OCI-LY1 (cell line): ENCODE results near the gene RBM20.

ENCODE experiments used
- H2AFZ ChIP-seq: fragments of 200-600 bp; sonication (generic), shearing (Covaris generic); 2 replicates; pipeline ENCODE4 v1.6.0; 2014; ENCODE audit warnings: antibody characterized with exemption, mild to moderate bottlenecking, low read length
- H3F3A ChIP-seq: fragments of 200-600 bp; sonication (generic), shearing (Covaris generic); 2 replicates; pipeline ENCODE4 v1.6.0; 2014; ENCODE audit warnings: mild to moderate bottlenecking, antibody characterized with exemption, low read length, moderate library complexity; ENCODE audit not compliant: insufficient read depth
- H3K27ac ChIP-seq: fragments of 200-600 bp; sonication (generic); 2 replicates; pipeline ENCODE4 v1.5.1; 2014; ENCODE audit warnings: low read length, mixed run types, mild to moderate bottlenecking, low read depth; ENCODE audit not compliant: poor library complexity, severe bottlenecking
- H3K27me3 ChIP-seq: fragments of 200-600 bp; sonication (generic); 2 replicates; pipeline ENCODE4 v1.6.0; 2014; ENCODE audit warnings: antibody characterized with exemption, mild to moderate bottlenecking, low read length, moderate library complexity; ENCODE audit not compliant: insufficient read depth
- H3K36me3 ChIP-seq: fragments of 200-600 bp; sonication (generic); 2 replicates; pipeline ENCODE4 v1.6.1; 2014; ENCODE audit warnings: mild to moderate bottlenecking, antibody characterized with exemption, low read length, moderate library complexity, mixed read lengths; ENCODE audit not compliant: insufficient read depth
- H3K4me1 ChIP-seq: fragments of 200-600 bp; sonication (generic); 2 replicates; pipeline ENCODE4 v1.5.1; 2014; ENCODE audit warnings: mild to moderate bottlenecking, low read length, moderate library complexity; ENCODE audit not compliant: insufficient read depth, severe bottlenecking
- H3K4me2 ChIP-seq: fragments of 200-600 bp; sonication (generic), shearing (Covaris generic); 2 replicates; pipeline ENCODE4 v1.6.1; 2014; ENCODE audit warnings: low read length
- H3K4me3 ChIP-seq: fragments of 200-600 bp; sonication (generic); 2 replicates; pipeline ENCODE4 v1.5.1; 2014; ENCODE audit warnings: low read length, low read depth, mild to moderate bottlenecking, mixed read lengths; ENCODE audit not compliant: poor library complexity, severe bottlenecking
- H3K79me2 ChIP-seq: fragments of 200-600 bp; shearing (Covaris generic); 2 replicates; pipeline ENCODE4 v1.6.1; 2016; ENCODE audit warnings: mixed run types, low read length, mixed read lengths; ENCODE audit not compliant: insufficient read depth
- H3K9ac ChIP-seq: fragments of 200-600 bp; sonication (generic), shearing (Covaris generic); 2 replicates; pipeline ENCODE4 v1.6.1; 2014; ENCODE audit warnings: mild to moderate bottlenecking, low read length, mixed read lengths
- H3K9me2 ChIP-seq: fragments of 200-600 bp; sonication (generic), shearing (Covaris generic); 2 replicates; pipeline ENCODE4 v1.6.1; 2014; ENCODE audit warnings: low read depth, mild to moderate bottlenecking, low read length, mixed read lengths
- H3K9me3 ChIP-seq: fragments of 200-600 bp; shearing (Covaris generic); 2 replicates; pipeline ENCODE4 v1.6.1; 2014; ENCODE audit warnings: low read length, mixed read lengths
- H4K20me1 ChIP-seq: fragments of 200-600 bp; sonication (generic), shearing (Covaris generic); 2 replicates; pipeline ENCODE4 v1.6.0; 2016; ENCODE audit warnings: mild to moderate bottlenecking, low read length; ENCODE audit not compliant: insufficient read depth
- EZH2 ChIP-seq: fragments of 200-600 bp; sonication (generic), shearing (Covaris generic); IDR thresholded peaks from 2 replicates; pipeline ENCODE4 v1.8.0; 2017; ENCODE audit warnings: borderline replicate concordance, mixed run types, mild to moderate bottlenecking, antibody characterized with exemption, low read length, moderate library complexity, mixed read lengths
- TF ChIP-seq, protein P1 (sequence below): fragments of 200-600 bp; sonication (generic), shearing (Covaris generic); IDR thresholded peaks from 2 replicates; pipeline ENCODE4 v1.5.1; 2017; ENCODE audit warnings: mild to moderate bottlenecking, antibody characterized with exemption, low read length, moderate library complexity, mixed read lengths

RBM20 gene

DNA sequence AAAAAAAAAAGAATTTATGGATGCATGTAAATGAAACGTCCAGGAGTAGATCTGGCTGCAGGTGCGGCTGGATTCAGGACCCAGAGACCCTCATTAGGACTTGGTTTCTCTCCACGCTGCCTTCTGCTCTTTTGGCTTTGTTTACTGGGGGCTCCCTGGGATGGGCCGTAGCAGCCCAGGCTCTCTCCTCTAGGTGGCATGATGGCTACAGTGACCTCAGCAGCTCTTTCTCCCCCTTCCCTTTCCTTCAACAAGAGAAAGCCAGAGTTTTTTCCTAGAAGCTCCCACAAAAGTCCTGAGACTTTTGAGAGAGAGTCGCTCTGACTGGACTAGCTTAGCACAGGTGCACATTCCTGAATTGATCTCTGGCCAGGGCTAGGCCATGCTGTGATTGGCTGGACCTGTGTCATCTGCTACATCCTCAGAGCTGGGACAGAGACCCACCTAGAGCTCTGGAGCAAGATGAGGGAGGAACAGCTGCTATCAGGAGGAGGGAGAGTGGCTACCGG is 159.7 kb downstream of the RBM20 start:
- Histone ChIP-seq H3K9me3 (no peaks in the 10 kb centered on the region), H3K27ac (peak overlapping the region; percentile 89), H3K79me2 (no peaks in the 10 kb centered on the region), H3K27me3 (no peaks in the 10 kb centered on the region), H3K9ac (peak overlapping the region; percentile 33; the same call in 1 of the 2 replicates), H2AFZ (no peak overlapping the region), H3K4me2 (peak overlapping the region; percentile 69), H3K36me3 (no peaks in the 10 kb centered on the region), H3K4me3 (peak overlapping the region; percentile 41), H4K20me1 (no peaks in the 10 kb centered on the region), H3K9me2 (no peaks in the 10 kb centered on the region), H3K4me1 (peaks cover 39% of the 10 kb centered on the region), H3F3A (no peaks in the 10 kb centered on the region; the same call in 1 of the 2 replicates)
- no peak for TF ChIP-seq EZH2
- TF ChIP-seq, protein P1, sequence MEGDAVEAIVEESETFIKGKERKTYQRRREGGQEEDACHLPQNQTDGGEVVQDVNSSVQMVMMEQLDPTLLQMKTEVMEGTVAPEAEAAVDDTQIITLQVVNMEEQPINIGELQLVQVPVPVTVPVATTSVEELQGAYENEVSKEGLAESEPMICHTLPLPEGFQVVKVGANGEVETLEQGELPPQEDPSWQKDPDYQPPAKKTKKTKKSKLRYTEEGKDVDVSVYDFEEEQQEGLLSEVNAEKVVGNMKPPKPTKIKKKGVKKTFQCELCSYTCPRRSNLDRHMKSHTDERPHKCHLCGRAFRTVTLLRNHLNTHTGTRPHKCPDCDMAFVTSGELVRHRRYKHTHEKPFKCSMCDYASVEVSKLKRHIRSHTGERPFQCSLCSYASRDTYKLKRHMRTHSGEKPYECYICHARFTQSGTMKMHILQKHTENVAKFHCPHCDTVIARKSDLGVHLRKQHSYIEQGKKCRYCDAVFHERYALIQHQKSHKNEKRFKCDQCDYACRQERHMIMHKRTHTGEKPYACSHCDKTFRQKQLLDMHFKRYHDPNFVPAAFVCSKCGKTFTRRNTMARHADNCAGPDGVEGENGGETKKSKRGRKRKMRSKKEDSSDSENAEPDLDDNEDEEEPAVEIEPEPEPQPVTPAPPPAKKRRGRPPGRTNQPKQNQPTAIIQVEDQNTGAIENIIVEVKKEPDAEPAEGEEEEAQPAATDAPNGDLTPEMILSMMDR = peak; percentile 84

DNA sequence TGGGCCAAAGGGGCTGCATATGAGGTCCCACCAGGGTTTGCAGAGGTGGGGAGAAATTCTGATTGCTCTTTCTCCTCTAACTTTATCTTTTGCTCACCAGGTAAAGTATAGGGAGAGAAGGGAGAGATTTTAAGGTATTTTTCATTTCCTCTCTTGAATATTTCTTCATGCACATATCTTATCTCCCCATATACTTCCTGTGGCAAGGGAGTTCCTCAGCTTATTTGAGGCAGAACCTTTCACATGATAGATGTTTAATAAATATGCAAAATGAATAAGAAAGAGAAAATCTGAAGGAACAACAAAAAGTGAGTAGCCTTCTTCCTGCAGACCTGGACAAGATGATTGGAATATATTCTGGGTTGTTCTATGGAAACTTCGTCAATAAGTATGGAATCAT is 160.2 kb downstream of the RBM20 start:
- no peaks in the 10 kb centered on the region for H3K9me2 ChIP-seq
- peak overlapping the region; percentile 89 for H3K27ac ChIP-seq
- H3K4me2 ChIP-seq = peak overlapping the region; percentile 69; the same call in 1 of the 2 replicates
- H3K4me1 ChIP-seq = peaks cover 39% of the 10 kb centered on the region
- H3K4me3 ChIP-seq = no peak overlapping the region
- no peaks in the 10 kb centered on the region for H3K36me3 ChIP-seq
- no peak overlapping the region for H2AFZ ChIP-seq
- no peaks in the 10 kb centered on the region; the same call in 1 of the 2 replicates for H3F3A ChIP-seq
- H3K9ac ChIP-seq = no peak overlapping the region; the same call in 1 of the 2 replicates
- H3K79me2 ChIP-seq = no peaks in the 10 kb centered on the region
- TF ChIP-seq EZH2 = no peak
- TF ChIP-seq, protein P1 = no peak
- H3K27me3 ChIP-seq = no peaks in the 10 kb centered on the region
- H4K20me1 ChIP-seq = no peaks in the 10 kb centered on the region
- H3K9me3 ChIP-seq = no peaks in the 10 kb centered on the region

DNA sequence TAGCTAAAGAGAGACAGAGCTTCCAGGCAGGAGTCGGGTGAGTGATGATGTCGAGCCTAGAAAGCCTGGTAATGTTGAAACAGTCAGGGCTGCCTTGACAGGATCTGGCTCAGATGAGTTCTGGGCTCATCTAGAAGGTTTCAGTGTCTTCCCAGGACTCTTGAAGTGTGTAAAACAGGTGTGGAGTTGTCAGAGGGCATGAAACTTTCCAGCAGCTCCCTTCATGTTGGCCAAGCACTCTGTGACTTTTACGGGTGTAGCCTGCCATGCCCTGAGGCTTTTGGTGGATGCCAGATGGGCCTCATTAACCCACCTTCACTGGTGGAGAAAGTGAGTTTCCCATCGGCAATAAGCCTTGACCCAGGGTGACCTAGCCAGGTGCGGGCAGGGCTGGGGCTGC is 161.2 kb downstream of the RBM20 start:
- Histone ChIP-seq H3K9ac (no peak overlapping the region), H3K4me1 (peaks cover 39% of the 10 kb centered on the region), H3K9me3 (no peaks in the 10 kb centered on the region), H3K4me3 (no peak overlapping the region), H3F3A (no peaks in the 10 kb centered on the region; the same call in 1 of the 2 replicates), H3K27ac (no peak overlapping the region), H3K4me2 (no peak overlapping the region), H3K79me2 (no peaks in the 10 kb centered on the region), H3K36me3 (no peaks in the 10 kb centered on the region), H3K27me3 (no peaks in the 10 kb centered on the region), H2AFZ (no peak overlapping the region), H4K20me1 (no peaks in the 10 kb centered on the region), H3K9me2 (no peaks in the 10 kb centered on the region)
- TF ChIP-seq, protein P1 = no peak
- no peak for TF ChIP-seq EZH2
